H1 (cell line): Measurements from ENCODE around the gene ZNF613. TPM values are rescaled to one million over a fixed set of nuclear protein-coding genes. Genes with fewer than 3 reads are reported as not detected.

ENCODE experiments used
- ASH2L ChIP-seq: fragments of 200-600, 300-600 bp; sonication (generic); IDR thresholded peaks from one replicate; pipeline ENCODE4 v1.7.1; 2017; ENCODE audit warnings: low read length
- BRCA1 ChIP-seq: IDR thresholded peaks from 2 replicates; pipeline ENCODE4 v1.6.1; 2012; ENCODE audit warnings: low read depth, low read length, improper control_type of control experiment
- CTCF ChIP-seq, 3 experiments: IDR thresholded peaks; 1 replicate in 2 of 3; 2 replicates in 1 of 3; pipeline versions ENCODE4 v1.5.1 to v1.6.1; 2011; ENCODE audit warnings: low read length in 3 of 3, mild to moderate bottlenecking in 3 of 3, inconsistent platforms in 2 of 3, low read depth in 1 of 3, moderate library complexity in 1 of 3; ENCODE audit not compliant: insufficient read depth in 1 of 3; ENCODE audit errors: control extremely low read depth in 1 of 3
- E2F6 ChIP-seq: IDR thresholded peaks from 2 replicates; pipeline ENCODE4 v1.6.1; 2012; ENCODE audit warnings: inconsistent platforms
- EP300 ChIP-seq, 2 experiments: IDR thresholded peaks; 1 replicate in 1 of 2; 2 replicates in 1 of 2; pipeline ENCODE4 v1.6.1; 2011 to 2012; ENCODE audit warnings: low read depth in 2 of 2, low read length in 2 of 2, mild to moderate bottlenecking in 2 of 2, borderline replicate concordance in 1 of 2, inconsistent platforms in 1 of 2, moderate library complexity in 1 of 2
- EZH2 ChIP-seq: fragments of 200-600 bp; sonication (generic); IDR thresholded peaks from 2 replicates; pipeline ENCODE4 v1.7.1; 2012; ENCODE audit warnings: low read depth, mild to moderate bottlenecking, moderate library complexity, low read length, inconsistent platforms; ENCODE audit not compliant: severe bottlenecking
- GTF2F1 ChIP-seq: IDR thresholded peaks from 2 replicates; pipeline ENCODE4 v1.6.1; 2012; ENCODE audit warnings: low read depth, low read length, improper control_type of control experiment, borderline replicate concordance
- HDAC6 ChIP-seq: IDR thresholded peaks from one replicate; pipeline ENCODE4 v1.7.1; 2012; ENCODE audit warnings: low read depth, mild to moderate bottlenecking, inconsistent platforms, low read length, moderate library complexity
- JUN ChIP-seq: IDR thresholded peaks from 2 replicates; pipeline ENCODE4 v1.6.1; 2011; ENCODE audit warnings: low read depth, mild to moderate bottlenecking, improper control_type of control experiment, low read length
- KDM4A ChIP-seq: IDR thresholded peaks from one replicate; pipeline ENCODE4 v1.7.1; 2012; ENCODE audit warnings: low read depth, mild to moderate bottlenecking, moderate library complexity, low read length, inconsistent platforms; ENCODE audit not compliant: severe bottlenecking
- KDM5A ChIP-seq: fragments of 200-600 bp; IDR thresholded peaks from 2 replicates; pipeline ENCODE4 v1.7.1; 2012; ENCODE audit warnings: mild to moderate bottlenecking, low read length, inconsistent platforms, mixed read lengths
- SAP30 ChIP-seq: fragments of 300-600 bp; sonication (generic); IDR thresholded peaks from 2 replicates; pipeline ENCODE4 v1.7.1; 2012; ENCODE audit warnings: low read length, moderate library complexity, mild to moderate bottlenecking, inconsistent platforms; ENCODE audit not compliant: insufficient read depth, insufficient replicate concordance
- SIN3A ChIP-seq, 2 experiments: IDR thresholded peaks in 1 of 2; conservative IDR thresholded peaks in 1 of 2; 2 replicates each; pipeline ENCODE4 v1.6.1; 2011 to 2012; ENCODE audit warnings: low read length in 2 of 2, improper control_type of control experiment in 1 of 2, low read depth in 1 of 2, mild to moderate bottlenecking in 1 of 2
- TBP ChIP-seq: IDR thresholded peaks from 2 replicates; pipeline ENCODE4 v1.6.1; 2011; ENCODE audit warnings: low read depth, low read length, improper control_type of control experiment
- polyA plus RNA-seq, 7 experiments: library from polyadenylated mRNA; depleted of rRNA in 3 of 7; stranded (reverse) in 5 of 7; unstranded in 2 of 7; fragments of >200 nt in 5 of 7; fragments of 200-250 nt in 2 of 7; gene quantifications; 1 replicate in 5 of 7; 2 replicates in 1 of 7; 4 replicates in 1 of 7; pipeline versions ENCODE4 v1.2.1 to v1.2.3, GENCODE V29; 2011 to 2013; ENCODE audit warnings: missing spikeins in 2 of 7, mixed read lengths in 2 of 7
- total RNA-seq: library from RNA; stranded (reverse); fragmentation: NEBNext Ultra II Directional; extraction: Animal tissue kit (Norgen Biotek cat#: 25700); gene quantifications from 2 replicates; pipeline ENCODE4 v1.2.1, GENCODE V29; 2021
- TF ChIP-seq, protein P1 (sequence below): IDR thresholded peaks from 2 replicates; pipeline ENCODE4 v1.6.1; 2011; ENCODE audit warnings: low read length, improper control_type of control experiment
- TF ChIP-seq, protein P2 (sequence below): IDR thresholded peaks from 2 replicates; pipeline ENCODE4 v1.6.1; 2011; ENCODE audit warnings: low read depth, mild to moderate bottlenecking, low read length; ENCODE audit not compliant: insufficient read depth

ZNF613 gene
- total and polyA plus RNA-seq, 2 of the 8 experiments (the other 6 are each of a cell fraction or from before 2014, with no cell fraction given): 4.7 to 14.2 TPM

GRCh38 chr19:51904331-51905165 lies 22.7 kb upstream of the ZNF613 start, which contains the start of gene ZNF649 (continued):
- TF ChIP-seq, protein P1, sequence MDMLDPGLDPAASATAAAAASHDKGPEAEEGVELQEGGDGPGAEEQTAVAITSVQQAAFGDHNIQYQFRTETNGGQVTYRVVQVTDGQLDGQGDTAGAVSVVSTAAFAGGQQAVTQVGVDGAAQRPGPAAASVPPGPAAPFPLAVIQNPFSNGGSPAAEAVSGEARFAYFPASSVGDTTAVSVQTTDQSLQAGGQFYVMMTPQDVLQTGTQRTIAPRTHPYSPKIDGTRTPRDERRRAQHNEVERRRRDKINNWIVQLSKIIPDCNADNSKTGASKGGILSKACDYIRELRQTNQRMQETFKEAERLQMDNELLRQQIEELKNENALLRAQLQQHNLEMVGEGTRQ: no peak
- TF ChIP-seq ASH2L (no peak), HDAC6 (no peak), TBP (peak; percentile 89), BRCA1 (no peak), E2F6 (peak; percentile 51; the same call in 1 of the 2 replicates), KDM5A (no peak), SIN3A (conservative IDR thresholded peaks at IDR 0.05 in 1 of 2, IDR thresholded peaks at IDR 0.05 in 1 of 2; ENCODE audit: low read depth in 1 of 2, low read length in 2 of 2) (no peak; a peak in 1 of 4 replicates), EZH2 (no peak), GTF2F1 (no peak), KDM4A (no peak), CTCF (IDR thresholded peaks at IDR 0.05; ENCODE audit: control extremely low read depth in 1 of 3, insufficient read depth in 1 of 3, low read depth in 1 of 3, low read length in 3 of 3) (no peak), EP300 (IDR thresholded peaks at IDR 0.05; ENCODE audit: borderline replicate concordance in 1 of 2, low read depth in 2 of 2, low read length in 2 of 2) (0 out of 3 replicates have a peak, but pooled peaks of 1 of the 2 experiments have one; percentile 34), SAP30 (peak; percentile 97), JUN (no peak)
- TF ChIP-seq, protein P2, sequence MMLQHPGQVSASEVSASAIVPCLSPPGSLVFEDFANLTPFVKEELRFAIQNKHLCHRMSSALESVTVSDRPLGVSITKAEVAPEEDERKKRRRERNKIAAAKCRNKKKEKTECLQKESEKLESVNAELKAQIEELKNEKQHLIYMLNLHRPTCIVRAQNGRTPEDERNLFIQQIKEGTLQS: no peak
